Stimulated activated CD4-positive, alpha-beta T cell treated with anti-CD3 and anti-CD28 coated beads, Interleukin-12 subunit alpha, Interleukin-12 subunit beta, amount 100 ng/mL, for 4 hours (primary cell): Measurements from ENCODE around the gene TRAF2.

Experiments used
- DNase-seq: peaks from one replicate; pipeline ENCODE4 v3.0.0-alpha.2; 2020

TRAF2 gene

GRCh38 chr9:136886610-136887597, 588 bp downstream of the TRAF2 start:
- DNase-seq: peak; percentile 42

- no peak for DNase-seq
Measured at GRCh38 chr9:136888454-136888853, 2.1 kb downstream of the TRAF2 start.

GRCh38 chr9:136889858-136890257, 3.5 kb downstream of the TRAF2 start:
- no peak for DNase-seq

- no peak for DNase-seq
Measured at GRCh38 chr9:136890661-136891060, 4.3 kb downstream of the TRAF2 start.

- DNase-seq: no peak
Measured at GRCh38 chr9:136896027-136896426, 9.7 kb downstream of the TRAF2 start.

- DNase-seq: no peak
Measured at GRCh38 chr9:136898483-136899100, 12.3 kb downstream of the TRAF2 start.

GRCh38 chr9:136899196-136899595, 12.9 kb downstream of the TRAF2 start:
- no peak for DNase-seq

GRCh38 chr9:136900556-136900955, 14.2 kb downstream of the TRAF2 start:
- no peak for DNase-seq

- no peak for DNase-seq
Measured at GRCh38 chr9:136900988-136901515, 14.7 kb downstream of the TRAF2 start.

GRCh38 chr9:136901516-136902258, 15.4 kb downstream of the TRAF2 start:
- peak; percentile 70 for DNase-seq

- DNase-seq: peak; percentile 79
Measured at GRCh38 chr9:136902259-136902821, 16.0 kb downstream of the TRAF2 start.

- DNase-seq: no peak
Measured at GRCh38 chr9:136903041-136903554, 16.8 kb downstream of the TRAF2 start.

GRCh38 chr9:136906266-136906665, 19.9 kb downstream of the TRAF2 start:
- no peak for DNase-seq

GRCh38 chr9:136907011-136907914, 20.9 kb downstream of the TRAF2 start:
- DNase-seq: no peak

- DNase-seq: no peak
Measured at GRCh38 chr9:136910197-136910900, 24.0 kb downstream of the TRAF2 start.

- DNase-seq: no peak
Measured at GRCh38 chr9:136910901-136911245, 24.6 kb downstream of the TRAF2 start.

- no peak for DNase-seq
Measured at GRCh38 chr9:136913701-136914438, 27.6 kb downstream of the TRAF2 start.

GRCh38 chr9:136915632-136916329, 29.5 kb downstream of the TRAF2 start:
- DNase-seq: no peak
